Activated naive CD8-positive, alpha-beta T cell treated with anti-CD3 and anti-CD28 coated beads for 36 hours (primary cell): ENCODE results near the gene ADAM17. TPM values are rescaled to one million over a fixed set of nuclear protein-coding genes. Genes with fewer than 3 reads are reported as not detected.
"Not testable (repeated sequence)": the region's sequence is repeated elsewhere in the genome, so short reads cannot be mapped to it uniquely, and the experiment has no call there.

ENCODE experiments used
- DNase-seq: peaks from one replicate; pipeline ENCODE4 v3.0.0; 2021
- H3K27ac Mint-ChIP-seq: one replicate; pipeline ENCODE4 v1.8.0; 2022; ENCODE audit warnings: mild to moderate bottlenecking, moderate library complexity, mixed read lengths
- H3K27me3 Mint-ChIP-seq: one replicate; pipeline ENCODE4 v1.8.0; 2022; ENCODE audit warnings: mild to moderate bottlenecking, mixed read lengths
- H3K36me3 Mint-ChIP-seq: one replicate; pipeline ENCODE4 v1.8.0; 2021; ENCODE audit warnings: mild to moderate bottlenecking, mixed read lengths
- H3K4me1 Mint-ChIP-seq: one replicate; pipeline ENCODE4 v1.8.0; 2021; ENCODE audit warnings: mixed read lengths
- H3K4me3 Mint-ChIP-seq: one replicate; pipeline ENCODE4 v1.8.0; 2022; ENCODE audit warnings: mild to moderate bottlenecking, moderate library complexity, mixed read lengths
- H3K9me3 Mint-ChIP-seq: one replicate; pipeline ENCODE4 v1.8.0; 2022; ENCODE audit warnings: mixed read lengths
- total RNA-seq, 2 experiments: library from RNA; stranded (reverse); gene quantifications; one replicate each; pipeline ENCODE4 v1.2.3, GENCODE V29; 2021

The ADAM17 gene
- total RNA-seq, 2 experiments from 2014 or later = 13.4 to 14.5 TPM

DNA sequence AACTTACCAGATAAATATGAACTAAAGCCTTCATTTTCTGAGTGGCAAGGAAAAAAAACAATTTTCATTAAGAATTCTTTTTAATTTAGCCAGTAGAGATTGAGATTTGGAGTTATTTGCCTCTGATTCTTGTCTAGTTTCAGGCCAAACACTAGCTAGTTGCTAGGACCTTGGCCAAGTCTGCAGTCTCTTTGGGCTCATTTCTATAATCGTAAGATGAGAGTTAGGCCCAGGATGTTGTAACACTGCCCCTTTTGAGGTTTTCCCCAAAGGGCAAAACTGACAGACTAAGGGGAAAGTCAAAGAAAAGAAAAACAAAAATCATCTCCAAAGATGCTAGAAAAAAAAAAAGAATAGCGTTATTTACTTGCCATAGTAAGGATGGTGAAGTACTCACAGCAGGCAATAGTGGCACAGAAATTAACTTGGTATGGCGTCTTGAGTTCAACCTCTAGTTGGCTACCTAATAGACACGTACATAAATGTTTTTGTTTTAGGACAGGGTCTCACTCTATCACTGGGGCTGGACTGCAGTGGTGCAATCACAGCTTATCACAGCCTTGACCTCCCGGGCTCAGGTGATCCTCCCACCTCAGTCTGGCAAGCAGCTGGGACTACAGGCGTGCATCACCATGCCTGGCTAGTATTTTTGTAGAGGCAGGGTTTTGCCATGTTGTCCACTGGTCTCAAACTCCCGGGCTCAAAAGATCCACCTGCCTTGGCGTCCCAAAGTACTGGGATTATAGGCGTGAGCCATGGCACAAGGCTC, 23.0 kb upstream of the ADAM17 start:
- H3K27me3 Mint-ChIP-seq = no peaks in the 10 kb centered on the region
- H3K4me1 Mint-ChIP-seq = peaks cover 6% of the 10 kb centered on the region
- H3K4me3 Mint-ChIP-seq = no peak overlapping the region
- peaks cover 6% of the 10 kb centered on the region for H3K36me3 Mint-ChIP-seq
- no peak for DNase-seq
- H3K27ac Mint-ChIP-seq = no peak overlapping the region
- H3K9me3 Mint-ChIP-seq = no peaks in the 10 kb centered on the region

DNA sequence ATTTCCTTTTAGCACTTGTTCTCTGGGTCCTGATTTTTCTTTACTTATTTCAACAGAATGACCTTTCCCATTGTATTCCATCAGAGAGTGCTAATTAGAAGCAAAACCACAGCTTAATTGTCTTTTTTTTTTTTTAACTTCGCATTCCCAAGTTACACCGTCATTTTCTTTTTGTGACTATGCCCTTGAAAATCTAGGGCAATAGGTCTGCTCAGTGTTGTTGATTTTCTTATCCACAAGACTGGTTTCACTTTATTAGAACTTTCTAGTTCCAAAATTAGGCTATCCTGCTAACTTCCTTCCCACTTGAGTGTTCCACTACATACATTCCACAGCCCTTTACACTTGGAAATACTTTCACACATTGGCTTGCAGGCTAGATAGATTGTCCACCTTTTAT, 18.7 kb upstream of the ADAM17 start:
- H3K4me3 Mint-ChIP-seq = no peak overlapping the region
- H3K27ac Mint-ChIP-seq = no peak overlapping the region
- DNase-seq = no peak
- no peaks in the 10 kb centered on the region for H3K27me3 Mint-ChIP-seq
- no peaks in the 10 kb centered on the region for H3K9me3 Mint-ChIP-seq
- H3K36me3 Mint-ChIP-seq = no peaks in the 10 kb centered on the region
- peaks cover 13% of the 10 kb centered on the region for H3K4me1 Mint-ChIP-seq

GRCh38 chr2:9573840-9574239, 18.2 kb upstream of the ADAM17 start:
- Mint-ChIP-seq H3K36me3 (no peaks in the 10 kb centered on the region), H3K4me3 (no peak overlapping the region), H3K9me3 (no peaks in the 10 kb centered on the region), H3K27me3 (no peaks in the 10 kb centered on the region), H3K4me1 (peaks cover 13% of the 10 kb centered on the region), H3K27ac (no peak overlapping the region)
- no peak for DNase-seq

- peaks cover 13% of the 10 kb centered on the region for H3K4me1 Mint-ChIP-seq
Measured at GRCh38 chr2:9573013-9573720, 17.5 kb upstream of the ADAM17 start.

GRCh38 chr2:9570182-9571060, 14.8 kb upstream of the ADAM17 start:
- no peak overlapping the region for H3K4me3 Mint-ChIP-seq
- no peaks in the 10 kb centered on the region for H3K9me3 Mint-ChIP-seq
- no peak overlapping the region for H3K27ac Mint-ChIP-seq
- no peak for DNase-seq
- peaks cover 11% of the 10 kb centered on the region for H3K4me1 Mint-ChIP-seq
- H3K27me3 Mint-ChIP-seq = no peaks in the 10 kb centered on the region
- no peaks in the 10 kb centered on the region for H3K36me3 Mint-ChIP-seq

More at GRCh38 chr2:9573013-9573720, 17.5 kb upstream of the ADAM17 start:
- Mint-ChIP-seq H3K27me3 (no peaks in the 10 kb centered on the region), H3K4me3 (no peak overlapping the region), H3K27ac (no peak overlapping the region), H3K9me3 (no peaks in the 10 kb centered on the region), H3K36me3 (no peaks in the 10 kb centered on the region)
- DNase-seq = no peak

- Mint-ChIP-seq H3K36me3 (peaks cover 1% of the 10 kb centered on the region), H3K9me3 (no peaks in the 10 kb centered on the region), H3K4me1 (peaks cover 1% of the 10 kb centered on the region), H3K27ac (no peak overlapping the region), H3K27me3 (no peaks in the 10 kb centered on the region), H3K4me3 (no peak overlapping the region)
- no peak for DNase-seq
Measured at GRCh38 chr2:9565436-9566153, 10.0 kb upstream of the ADAM17 start.

DNA sequence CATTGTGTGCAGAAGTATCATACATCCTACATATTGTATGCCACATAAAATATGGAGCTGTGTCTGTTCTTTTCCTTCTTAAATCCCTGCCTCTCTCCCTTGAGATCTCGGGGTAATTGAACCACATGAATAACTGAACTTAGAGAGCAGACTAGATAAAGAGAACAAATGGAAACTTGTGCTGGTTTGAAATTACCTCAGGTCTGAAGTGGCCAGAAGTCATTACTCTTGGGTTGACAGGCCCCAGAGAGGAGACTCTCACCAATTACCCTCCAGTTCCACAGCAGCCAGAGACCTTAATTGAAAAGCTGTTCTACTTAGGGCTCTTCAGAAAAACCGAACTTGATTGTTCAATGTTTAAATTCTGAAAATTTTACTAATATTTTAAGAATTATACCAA, 5.0 kb upstream of the ADAM17 start:
- Mint-ChIP-seq H3K27me3 (no peaks in the 10 kb centered on the region), H3K9me3 (no peaks in the 10 kb centered on the region), H3K27ac (no peak overlapping the region), H3K36me3 (peaks cover 14% of the 10 kb centered on the region), H3K4me1 (peaks cover 15% of the 10 kb centered on the region), H3K4me3 (no peak overlapping the region)
- DNase-seq = no peak

DNA sequence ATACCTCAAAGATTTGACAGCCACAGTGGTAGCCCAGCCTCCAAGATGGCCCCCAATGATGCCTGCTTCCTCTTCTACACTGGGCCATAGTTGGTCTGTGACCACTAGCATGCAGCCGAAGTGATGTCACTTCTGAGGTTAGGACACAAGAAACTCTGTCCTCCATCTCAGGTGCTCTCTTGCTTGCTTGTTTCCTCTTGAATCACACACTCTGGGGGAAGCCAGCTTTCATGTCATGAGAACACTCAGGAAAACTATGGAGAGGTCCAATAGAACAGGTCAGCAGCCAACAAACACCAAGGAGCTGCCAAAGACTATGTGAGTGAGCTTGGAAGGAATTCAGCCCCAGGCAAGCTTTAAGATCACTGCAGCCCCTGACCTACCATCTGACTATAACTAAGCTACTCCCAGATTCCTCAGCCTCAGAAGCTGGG, 3.3 kb upstream of the ADAM17 start:
- Mint-ChIP-seq H3K27ac (no peak overlapping the region), H3K36me3 (peaks cover 19% of the 10 kb centered on the region), H3K4me3 (no peak overlapping the region), H3K4me1 (peaks cover 22% of the 10 kb centered on the region), H3K9me3 (no peaks in the 10 kb centered on the region), H3K27me3 (no peaks in the 10 kb centered on the region)
- DNase-seq = no peak

DNA sequence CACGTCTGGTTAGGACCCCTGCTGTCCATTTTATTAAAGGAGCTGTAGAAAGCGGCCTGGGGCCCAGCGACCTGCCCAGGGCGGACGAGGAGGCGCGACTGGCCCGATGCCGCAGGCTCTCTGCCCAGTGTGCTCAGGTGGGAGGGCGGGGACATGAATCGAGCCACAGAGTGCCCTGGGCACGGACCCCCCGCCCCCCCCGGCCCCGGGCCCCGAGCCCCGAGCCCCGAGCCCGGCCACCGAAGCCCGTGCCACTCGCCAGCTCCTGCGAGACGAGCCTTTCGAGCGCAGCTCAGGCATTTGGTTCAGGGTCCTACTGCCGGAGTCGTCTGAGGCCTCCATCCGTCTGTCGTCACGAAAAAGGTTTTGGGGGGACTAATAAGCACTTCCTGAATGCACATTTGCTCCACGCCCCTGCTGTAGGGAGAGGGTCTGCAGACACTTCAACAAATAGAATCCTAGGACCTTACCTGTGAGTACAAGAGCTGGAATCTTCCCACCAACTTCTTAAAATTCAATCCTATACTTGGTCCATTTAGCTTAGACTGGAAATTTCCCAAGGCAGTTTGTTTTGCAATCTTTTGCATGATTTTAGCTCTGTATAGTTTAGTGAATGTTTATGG, 602 bp upstream of the ADAM17 start:
- Mint-ChIP-seq H3K9me3 (no peaks in the 10 kb centered on the region), H3K4me3 (peak overlapping the region; percentile 98), H3K4me1 (peaks cover 40% of the 10 kb centered on the region), H3K27me3 (no peaks in the 10 kb centered on the region), H3K27ac (peak overlapping the region; percentile 97), H3K36me3 (peaks cover 21% of the 10 kb centered on the region)
- peak; percentile 38 for DNase-seq

DNA sequence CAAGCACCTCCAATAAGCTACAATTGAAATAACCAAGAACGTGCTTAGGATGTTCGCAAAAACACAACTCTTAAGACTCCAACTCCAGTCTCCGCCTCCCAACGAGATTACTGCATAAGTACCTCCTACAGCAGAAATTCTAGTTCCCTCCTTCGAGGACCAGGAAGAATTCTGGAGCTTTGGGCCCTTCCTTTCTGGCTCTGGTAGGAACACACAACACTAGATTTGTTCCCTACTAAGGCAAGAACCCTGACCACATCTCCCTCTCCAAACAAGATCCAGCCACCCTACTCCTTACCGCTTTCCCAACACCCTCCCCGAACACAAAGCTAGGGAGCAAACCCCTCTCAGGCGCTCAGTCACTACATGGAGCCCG, 721 bp downstream of the ADAM17 start:
- Mint-ChIP-seq H3K4me1 (peaks cover 40% of the 10 kb centered on the region), H3K27me3 (no peaks in the 10 kb centered on the region), H3K9me3 (no peaks in the 10 kb centered on the region), H3K27ac (peak overlapping the region; percentile 90), H3K36me3 (peaks cover 15% of the 10 kb centered on the region), H3K4me3 (peak overlapping the region; percentile 98)
- peak; percentile 34 for DNase-seq

- Mint-ChIP-seq H3K4me3 (peak overlapping the region; percentile 69), H3K4me1 (peaks cover 52% of the 10 kb centered on the region), H3K9me3 (no peaks in the 10 kb centered on the region), H3K27me3 (no peaks in the 10 kb centered on the region), H3K36me3 (peaks cover 10% of the 10 kb centered on the region), H3K27ac (peak overlapping the region; percentile 90)
- DNase-seq = no peak
Measured at GRCh38 chr2:9552219-9553178, 3.1 kb downstream of the ADAM17 start.

- H3K36me3 Mint-ChIP-seq = not testable (repeated sequence)
Measured at GRCh38 chr2:9550859-9551391, 4.7 kb downstream of the ADAM17 start.

GRCh38 chr2:9549420-9549819, 6.2 kb downstream of the ADAM17 start:
- DNase-seq = no peak
- Mint-ChIP-seq H3K27ac (peak overlapping the region; percentile 62), H3K36me3 (peaks cover 4% of the 10 kb centered on the region), H3K4me3 (no peak overlapping the region), H3K4me1 (peaks cover 61% of the 10 kb centered on the region), H3K9me3 (no peaks in the 10 kb centered on the region), H3K27me3 (no peaks in the 10 kb centered on the region)

More at GRCh38 chr2:9550859-9551391, 4.7 kb downstream of the ADAM17 start:
- not testable (repeated sequence) for H3K27me3 Mint-ChIP-seq, H3K4me3 Mint-ChIP-seq, H3K9me3 Mint-ChIP-seq, DNase-seq
- Mint-ChIP-seq H3K4me1 (peaks cover 53% of the 10 kb centered on the region), H3K27ac (peak overlapping the region; percentile 36)
